ENCODE results near the gene FOXK1. TPM values are rescaled to one million over a fixed set of nuclear protein-coding genes. Genes with fewer than 3 reads are reported as not detected.

The FOXK1 gene
- total and polyA plus RNA-seq, 2 of the 13 experiments (the other 11 are each of a cell fraction or from before 2014, with no cell fraction given), result 4.6 to 8.8 TPM

- TF ChIP-seq THAP9 (CRISPR knock-in tag; IDR thresholded peaks at IDR 0.05; ENCODE audit: borderline replicate concordance) (no peak), MLLT10 (CRISPR knock-in tag; IDR thresholded peaks at IDR 0.05) (no peak), RNF219 (CRISPR knock-in tag; IDR thresholded peaks at IDR 0.05) (no peak), ZSCAN31 (CRISPR knock-in tag; IDR thresholded peaks at IDR 0.05; ENCODE audit: low read depth) (no peak), CEBPB (IDR thresholded peaks at IDR 0.05; ENCODE audit: borderline replicate concordance, low read depth, low read length) (no peak), IRF2 (CRISPR knock-in tag; IDR thresholded peaks at IDR 0.05) (no peak), AGO1 (IDR thresholded peaks at IDR 0.05; ENCODE audit: low read depth, low read length, poor library complexity, severe bottlenecking) (no peak), PRDM10 (CRISPR knock-in tag; IDR thresholded peaks at IDR 0.05; ENCODE audit: low read depth) (peak; percentile 85), PAXIP1 (CRISPR knock-in tag; conservative IDR thresholded peaks at IDR 0.05) (0 out of 2 replicates have a peak, but pooled peaks have one; percentile 7), RARG (CRISPR knock-in tag; IDR thresholded peaks at IDR 0.05; ENCODE audit: low read depth) (no peak), ZNF598 (CRISPR knock-in tag; IDR thresholded peaks at IDR 0.05; ENCODE audit: borderline replicate concordance) (no peak)
Observed at GRCh38 chr7:4675771-4676367, 6.2 kb upstream of the FOXK1 start (continued).

All from HepG2 (cell line).